Hepatocyte (in vitro differentiated cells): ENCODE data around the gene SCN9A. TPM values are rescaled to one million over a fixed set of nuclear protein-coding genes. Genes with fewer than 3 reads are reported as not detected.

Source experiments
- DNase-seq: peaks from one replicate; pipeline ENCODE4 v3.0.0-alpha.2; 2016; ENCODE audit warnings: low spot score
- H2AFZ ChIP-seq: fragments of 200-600 bp; sonication (generic); 2 replicates; pipeline ENCODE4 v1.6.0; 2016; ENCODE audit warnings: antibody characterized with exemption, mild to moderate bottlenecking
- H3K27ac ChIP-seq: fragments of 200-600 bp; sonication (generic); 2 replicates; pipeline ENCODE4 v1.5.1; 2016; ENCODE audit warnings: mild to moderate bottlenecking
- H3K27me3 ChIP-seq: fragments of 200-600 bp; sonication (generic); 2 replicates; pipeline ENCODE4 v1.6.1; 2016
- H3K36me3 ChIP-seq: fragments of 200-600 bp; sonication (generic); replicated peaks from 2 replicates; pipeline ENCODE4 v1.5.1; 2016; ENCODE audit warnings: low read depth; ENCODE audit not compliant: insufficient read depth
- H3K4me1 ChIP-seq: fragments of 200-600 bp; sonication (generic); 2 replicates; pipeline ENCODE4 v1.5.1; 2016; ENCODE audit warnings: mild to moderate bottlenecking, moderate library complexity; ENCODE audit not compliant: insufficient read depth
- H3K4me2 ChIP-seq: fragments of 200-600 bp; sonication (generic); 2 replicates; pipeline ENCODE4 v1.6.0; 2016
- H3K4me3 ChIP-seq: fragments of 200-600 bp; sonication (generic); 2 replicates; pipeline ENCODE4 v1.5.1; 2016; ENCODE audit warnings: mild to moderate bottlenecking
- H3K79me2 ChIP-seq: fragments of 200-600 bp; sonication (generic); 2 replicates; pipeline ENCODE4 v1.6.0; 2017; ENCODE audit warnings: mild to moderate bottlenecking
- H3K9me2 ChIP-seq: fragments of 200-600 bp; sonication (generic); replicated peaks from 2 replicates; pipeline ENCODE4 v1.6.0; 2017; ENCODE audit warnings: mild to moderate bottlenecking; ENCODE audit not compliant: insufficient read depth
- H3K9me3 ChIP-seq: fragments of 200-600 bp; sonication (generic); 2 replicates; pipeline ENCODE4 v1.5.1; 2016; ENCODE audit warnings: low read depth, mild to moderate bottlenecking
- H4K20me1 ChIP-seq: fragments of 200-600 bp; sonication (generic); 2 replicates; pipeline ENCODE4 v1.6.0; 2016; ENCODE audit warnings: mild to moderate bottlenecking; ENCODE audit not compliant: insufficient read depth, poor library complexity, severe bottlenecking
- EZH2 ChIP-seq: fragments of 200-600 bp; sonication (generic); IDR thresholded peaks from 2 replicates; pipeline ENCODE4 v1.6.1; 2016; ENCODE audit warnings: antibody characterized with exemption, mild to moderate bottlenecking, borderline replicate concordance
- EZH2phosphoT487 ChIP-seq: fragments of 200-600 bp; sonication (generic); IDR thresholded peaks from one replicate; pipeline ENCODE4 v1.6.1; 2018; ENCODE audit warnings: antibody characterized with exemption, mild to moderate bottlenecking, low read depth, moderate library complexity; ENCODE audit not compliant: unreplicated experiment, severe bottlenecking
- WGBS: methylation state at CpG from one replicate; pipeline ENCODE4 v1.1.6; 2016; ENCODE audit warnings: low lambda C conversion rate; ENCODE audit errors: missing lambda C conversion rate; 5-methylcytosine and 5-hydroxymethylcytosine counted together
- polyA plus RNA-seq: library from polyadenylated mRNA; unstranded; fragments of >200 nt; fragmentation: Nextera tagmentation; extraction: Ambion mirVana; gene quantifications from 2 replicates; pipeline ENCODE4 v1.2.1, GENCODE V29; 2016
- total RNA-seq: library from RNA; depleted of rRNA; stranded (reverse); fragments of >200 nt; gene quantifications from 2 replicates; pipeline ENCODE4 v1.2.3, GENCODE V29; 2014
- TF ChIP-seq, protein P1 (sequence below): fragments of 200-600 bp; sonication (generic); IDR thresholded peaks from 2 replicates; pipeline ENCODE4 v1.5.1; 2016; ENCODE audit warnings: antibody characterized with exemption, mild to moderate bottlenecking; ENCODE audit not compliant: poor library complexity

Gene SCN9A
- total and polyA plus RNA-seq, 2 experiments from 2014 or later: 5.1 to 11.7 TPM

GRCh38 chr2:166148500-166149400 lies 227.0 kb downstream of the SCN9A start:
- WGBS: 82% methylated on average over 7 of the region's 7 CpGs
- no peaks in the 10 kb centered on the region for H3K36me3 ChIP-seq
- no peaks in the 10 kb centered on the region for H3K27me3 ChIP-seq
- no peak overlapping the region for H2AFZ ChIP-seq
- H3K27ac ChIP-seq: no peak overlapping the region
- TF ChIP-seq EZH2phosphoT487 (no peak), EZH2 (no peak)
- TF ChIP-seq, protein P1, sequence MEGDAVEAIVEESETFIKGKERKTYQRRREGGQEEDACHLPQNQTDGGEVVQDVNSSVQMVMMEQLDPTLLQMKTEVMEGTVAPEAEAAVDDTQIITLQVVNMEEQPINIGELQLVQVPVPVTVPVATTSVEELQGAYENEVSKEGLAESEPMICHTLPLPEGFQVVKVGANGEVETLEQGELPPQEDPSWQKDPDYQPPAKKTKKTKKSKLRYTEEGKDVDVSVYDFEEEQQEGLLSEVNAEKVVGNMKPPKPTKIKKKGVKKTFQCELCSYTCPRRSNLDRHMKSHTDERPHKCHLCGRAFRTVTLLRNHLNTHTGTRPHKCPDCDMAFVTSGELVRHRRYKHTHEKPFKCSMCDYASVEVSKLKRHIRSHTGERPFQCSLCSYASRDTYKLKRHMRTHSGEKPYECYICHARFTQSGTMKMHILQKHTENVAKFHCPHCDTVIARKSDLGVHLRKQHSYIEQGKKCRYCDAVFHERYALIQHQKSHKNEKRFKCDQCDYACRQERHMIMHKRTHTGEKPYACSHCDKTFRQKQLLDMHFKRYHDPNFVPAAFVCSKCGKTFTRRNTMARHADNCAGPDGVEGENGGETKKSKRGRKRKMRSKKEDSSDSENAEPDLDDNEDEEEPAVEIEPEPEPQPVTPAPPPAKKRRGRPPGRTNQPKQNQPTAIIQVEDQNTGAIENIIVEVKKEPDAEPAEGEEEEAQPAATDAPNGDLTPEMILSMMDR: no peak
- DNase-seq: no peak
- H4K20me1 ChIP-seq: no peaks in the 10 kb centered on the region
- H3K79me2 ChIP-seq: no peaks in the 10 kb centered on the region
- no peak overlapping the region for H3K4me3 ChIP-seq
- H3K4me1 ChIP-seq: no peaks in the 10 kb centered on the region
- no peak overlapping the region for H3K4me2 ChIP-seq
- H3K9me3 ChIP-seq: no peaks in the 10 kb centered on the region
- H3K9me2 ChIP-seq: no peaks in the 10 kb centered on the region

- WGBS: 73% methylated on average over 2 of the region's 2 CpGs
- Histone ChIP-seq H3K36me3 (no peaks in the 10 kb centered on the region), H4K20me1 (no peaks in the 10 kb centered on the region), H3K9me3 (no peaks in the 10 kb centered on the region), H3K27me3 (no peaks in the 10 kb centered on the region), H3K4me3 (no peak overlapping the region), H3K79me2 (no peaks in the 10 kb centered on the region), H3K9me2 (no peaks in the 10 kb centered on the region), H3K4me1 (no peaks in the 10 kb centered on the region), H3K4me2 (no peak overlapping the region), H3K27ac (no peak overlapping the region), H2AFZ (no peak overlapping the region)
- TF ChIP-seq EZH2: no peak
- TF ChIP-seq EZH2phosphoT487: no peak
- TF ChIP-seq, protein P1: no peak
- no peak for DNase-seq
Measured at GRCh38 chr2:166147883-166148282, 227.9 kb downstream of the SCN9A start.

Other genes starting within 250 kb of the SCN9A start
- 0.03 and 0.12 TPM in 2 replicates for gene SCN1A, start 247.9 kb downstream of the SCN9A start, total RNA-seq
- gene SCN1A, start 247.9 kb downstream of the SCN9A start, polyA plus RNA-seq: 0.28 TPM in 1 of 2 replicates, not detected in the other
- gene SCN7A, start 118.3 kb upstream of the SCN9A start, total RNA-seq: 4.9 and 5.0 TPM in 2 replicates
- 0.29 and 0.63 TPM in 2 replicates for gene SCN7A, start 118.3 kb upstream of the SCN9A start, polyA plus RNA-seq